DMS79 treated with DMSO at 0.1 percent for 48 hours (cell line): ENCODE measurements around the gene DOCK1.
"Not testable (repeated sequence)": the region's sequence is repeated elsewhere in the genome, so short reads cannot be mapped to it uniquely, and the experiment has no call there.

ENCODE experiments used
- DNase-seq: peaks from one replicate; lab custom pipeline; 2025; lab: John Stamatoyannopoulos, UW

Gene DOCK1

DNA sequence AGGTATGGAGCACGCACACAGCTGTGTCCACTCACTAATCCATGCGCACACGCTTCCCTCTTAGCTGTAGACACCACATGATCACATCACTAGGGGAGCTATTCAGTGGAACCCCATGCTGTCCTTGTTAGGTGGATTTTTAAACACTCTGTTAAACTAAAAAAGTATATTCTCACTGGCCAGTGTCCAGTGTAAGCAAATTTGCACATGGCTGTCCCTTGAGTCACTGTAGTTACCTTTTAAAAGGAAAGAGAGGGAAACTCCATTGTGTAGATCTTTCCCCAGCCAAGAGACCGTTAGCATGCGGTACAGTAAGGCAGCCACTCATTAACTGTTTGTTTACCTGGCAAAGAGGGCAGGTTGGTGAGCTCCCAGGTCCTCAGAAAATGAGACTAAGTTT lies 372.8 kb downstream of the DOCK1 start:
- peak; percentile 37 for DNase-seq

DNA sequence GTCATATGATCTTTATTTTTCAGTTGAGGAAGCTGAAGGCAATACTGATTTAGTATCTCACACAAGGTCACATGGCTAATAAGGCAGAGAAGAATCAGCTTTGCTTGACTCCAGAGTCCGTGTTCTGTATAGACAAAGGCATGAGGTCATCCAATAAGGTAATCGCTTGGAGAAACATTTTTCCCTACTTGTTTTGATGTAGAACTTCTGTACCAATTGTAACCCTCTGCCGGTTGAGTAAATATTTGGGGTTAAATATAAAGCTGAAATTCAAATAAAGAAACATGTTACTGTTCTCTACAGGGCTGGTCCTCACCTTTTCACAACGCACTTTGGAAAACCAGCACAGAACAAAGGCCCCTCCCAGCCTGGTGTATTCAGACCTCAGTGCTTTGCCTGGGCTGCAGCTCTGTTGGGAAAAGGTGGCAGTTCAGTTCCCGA lies 374.1 kb downstream of the DOCK1 start:
- no peak for DNase-seq

DNA sequence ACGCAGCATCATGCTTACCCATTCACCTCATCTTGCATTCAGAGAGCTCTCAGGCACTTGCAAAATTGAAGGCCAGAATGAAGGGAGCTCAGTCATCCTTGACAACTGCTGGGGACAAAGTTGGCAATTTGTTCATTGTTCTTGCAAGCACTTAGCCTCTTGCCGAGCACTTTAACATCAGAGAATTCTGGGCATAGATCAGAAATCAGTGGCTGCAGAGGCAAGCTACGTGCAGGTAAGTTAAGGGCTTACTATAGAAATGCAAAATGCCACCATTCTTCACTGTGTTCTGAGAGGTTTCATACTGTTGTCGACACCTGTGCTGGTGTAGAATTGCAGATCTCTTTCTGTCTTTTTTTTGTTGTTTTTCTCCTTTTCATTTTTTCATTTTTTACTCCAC lies 375.2 kb downstream of the DOCK1 start:
- DNase-seq, result no peak

DNA sequence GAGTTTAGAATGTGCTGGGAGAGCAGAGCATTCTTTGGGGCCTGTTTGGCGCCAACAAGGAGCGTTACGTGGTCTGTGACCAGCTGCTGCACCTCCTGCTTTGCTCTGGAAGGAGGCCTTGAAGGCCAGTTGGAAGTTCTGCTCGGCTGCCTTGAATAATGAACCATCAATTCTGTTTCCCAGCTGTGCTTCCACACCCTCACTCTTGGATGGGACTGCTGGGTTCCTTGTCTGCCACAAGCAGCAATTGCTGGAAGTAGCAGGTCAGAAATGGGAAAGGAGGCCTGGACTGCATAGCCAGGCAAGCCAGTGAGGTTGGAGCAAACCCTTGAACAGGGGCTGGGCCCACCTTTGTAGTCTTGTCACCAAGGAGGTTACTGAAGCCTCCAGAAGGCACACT lies 377.8 kb downstream of the DOCK1 start:
- no peak for DNase-seq

DNA sequence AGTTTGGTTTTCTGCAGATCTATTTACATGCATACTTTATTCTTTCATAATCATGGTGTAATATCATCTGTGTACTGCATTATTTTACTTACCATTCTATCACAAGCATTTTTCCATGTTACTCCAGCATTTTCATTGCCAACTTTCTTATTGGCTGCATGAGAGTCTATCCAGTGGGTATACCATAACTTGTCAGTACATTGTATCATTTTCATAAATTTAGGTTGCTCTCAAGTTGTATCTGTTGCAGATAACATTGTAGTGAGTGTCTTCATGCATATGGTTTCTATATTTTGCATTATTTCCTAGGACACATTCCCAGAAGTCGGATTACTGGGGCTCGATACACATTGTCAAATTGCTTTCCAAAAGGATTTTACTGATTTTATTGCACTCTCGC lies 378.3 kb downstream of the DOCK1 start:
- DNase-seq, result no peak

DNA sequence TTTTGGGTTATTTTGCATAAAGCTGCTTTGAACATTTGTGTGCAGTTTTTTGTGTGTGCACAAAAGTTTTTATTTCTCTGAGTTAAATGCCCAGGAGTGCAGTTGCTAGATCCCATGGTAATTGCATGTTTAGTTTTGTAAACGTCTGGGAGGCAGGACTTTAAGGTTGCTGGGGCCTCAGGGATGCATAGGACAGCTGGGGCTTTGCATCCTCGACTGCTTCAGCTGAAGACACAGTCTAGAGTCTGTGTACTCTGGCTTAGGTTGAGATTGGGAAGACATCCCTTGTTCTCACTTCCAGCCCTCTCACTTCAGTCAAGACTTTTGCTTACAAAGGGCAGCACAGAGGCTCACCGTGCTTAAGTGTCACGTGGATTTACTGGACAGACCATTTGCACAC lies 385.6 kb downstream of the DOCK1 start:
- no peak for DNase-seq

DNA sequence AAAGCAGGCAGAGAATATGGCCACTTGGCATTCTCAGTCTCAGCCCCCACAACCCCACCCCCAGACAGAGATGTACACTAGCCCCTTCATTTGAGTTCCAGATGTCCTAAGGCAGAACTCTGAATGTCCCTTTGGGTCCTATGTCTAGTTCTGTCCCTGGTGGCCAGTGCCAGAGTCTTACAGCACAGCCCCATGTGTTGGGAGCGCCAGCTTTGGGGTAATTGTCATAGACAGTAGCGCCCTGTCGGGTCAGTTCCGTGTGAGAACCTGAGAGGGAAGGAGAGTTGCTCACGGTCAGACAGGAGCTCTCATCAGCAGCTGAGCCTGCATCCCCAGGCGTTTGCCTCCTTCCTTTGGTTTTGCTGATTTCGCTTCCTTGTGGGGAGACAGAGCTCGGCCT lies 386.1 kb downstream of the DOCK1 start:
- DNase-seq, result no peak

DNA sequence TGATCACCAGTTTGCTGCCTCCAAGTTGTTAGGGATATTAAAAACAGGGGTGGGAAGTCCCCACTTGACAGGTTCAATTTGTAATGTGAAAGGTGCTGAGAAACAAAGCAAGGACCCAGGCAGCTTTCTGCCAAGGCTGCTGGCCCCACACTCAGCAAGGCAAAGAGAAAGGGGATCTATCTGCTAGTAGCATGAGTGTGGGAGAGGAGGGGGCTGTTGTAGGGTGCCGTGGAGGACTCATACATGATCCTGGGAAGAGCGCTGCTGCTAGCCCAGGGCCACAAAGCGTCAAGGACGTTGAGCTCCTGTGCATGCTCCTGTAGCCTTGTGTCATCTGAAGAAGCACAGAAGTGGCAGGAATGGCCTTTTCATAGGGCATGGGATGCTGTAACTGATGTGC lies 387.7 kb downstream of the DOCK1 start:
- no peak for DNase-seq

DNA sequence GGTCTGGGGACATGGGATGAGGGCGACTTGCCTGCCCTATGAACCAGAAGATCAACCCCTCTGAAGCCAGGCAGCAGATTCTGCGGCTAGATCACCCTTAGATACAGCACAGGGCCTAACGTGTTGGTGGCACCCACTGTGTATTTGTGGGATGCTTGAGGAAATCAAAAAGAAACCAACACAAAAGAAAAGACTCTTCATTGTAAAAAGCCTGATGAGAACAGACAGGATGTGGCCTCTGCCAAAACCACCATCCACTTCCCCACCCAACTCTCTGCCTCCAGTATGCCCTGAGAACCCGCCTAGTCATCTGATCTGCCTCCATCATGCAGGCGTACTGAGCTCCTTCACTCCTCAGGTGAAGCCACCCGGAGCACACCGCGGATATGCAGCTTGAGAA lies 388.4 kb downstream of the DOCK1 start:
- peak; percentile 1 for DNase-seq

DNA sequence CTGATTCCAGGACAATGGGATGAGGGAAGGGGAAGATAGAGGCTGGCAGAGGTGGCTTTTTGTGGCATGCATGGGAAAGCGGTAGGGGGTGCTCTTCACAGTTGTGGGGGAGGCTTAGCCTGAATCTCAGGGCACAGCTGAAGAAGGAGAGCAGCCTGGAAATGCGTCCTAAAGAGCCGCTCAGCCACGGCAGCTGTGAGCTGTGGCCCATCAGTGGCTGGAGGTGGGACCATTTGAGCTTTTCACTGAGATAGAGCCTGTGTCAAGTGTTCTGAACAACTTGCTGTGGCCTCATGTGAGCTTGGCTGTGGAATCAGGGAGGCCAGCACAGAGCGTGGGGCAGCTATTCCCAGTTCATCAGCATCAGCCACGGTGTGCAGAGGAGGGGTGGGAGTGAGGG lies 391.5 kb downstream of the DOCK1 start:
- no peak for DNase-seq

DNA sequence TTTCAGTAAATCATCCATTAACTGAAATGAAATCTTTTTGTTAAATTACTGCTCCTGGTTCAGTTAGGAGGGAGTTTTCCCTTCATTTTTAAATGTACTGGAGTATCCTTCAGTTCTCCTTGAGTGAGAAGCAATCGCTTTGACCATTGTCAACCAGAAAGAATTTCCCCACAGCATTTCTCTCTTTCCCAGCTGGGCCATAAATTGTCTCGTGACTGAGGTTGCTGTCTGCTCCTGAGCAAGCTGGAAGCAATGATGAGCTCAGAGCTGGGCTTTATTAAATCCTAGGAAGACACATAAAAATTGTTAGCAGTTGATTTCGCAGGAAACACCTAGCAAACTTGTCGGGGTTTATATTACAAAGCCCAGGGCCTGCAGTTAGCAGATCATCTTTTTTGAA lies 393.2 kb downstream of the DOCK1 start:
- no peak for DNase-seq

DNA sequence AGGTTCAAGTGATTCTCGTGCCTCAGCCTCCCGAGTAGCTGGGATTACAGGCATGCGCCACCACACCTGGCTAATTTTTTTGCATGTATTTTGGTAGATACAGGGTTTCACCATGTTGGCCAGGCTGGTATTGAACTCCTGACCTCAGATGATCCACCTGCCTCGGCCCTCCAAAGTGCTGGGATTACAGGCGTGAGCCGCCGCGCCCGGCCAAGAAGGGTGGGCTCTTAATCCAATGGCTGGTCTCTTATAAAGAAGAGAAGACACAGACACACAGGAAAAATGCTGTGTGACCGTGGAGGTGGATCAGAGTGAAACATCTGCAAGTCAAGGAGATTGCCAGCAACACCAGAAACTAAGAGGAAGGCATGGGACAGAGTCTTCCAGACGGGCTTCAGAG lies 394.0 kb downstream of the DOCK1 start:
- not testable (repeated sequence) for DNase-seq

DNA sequence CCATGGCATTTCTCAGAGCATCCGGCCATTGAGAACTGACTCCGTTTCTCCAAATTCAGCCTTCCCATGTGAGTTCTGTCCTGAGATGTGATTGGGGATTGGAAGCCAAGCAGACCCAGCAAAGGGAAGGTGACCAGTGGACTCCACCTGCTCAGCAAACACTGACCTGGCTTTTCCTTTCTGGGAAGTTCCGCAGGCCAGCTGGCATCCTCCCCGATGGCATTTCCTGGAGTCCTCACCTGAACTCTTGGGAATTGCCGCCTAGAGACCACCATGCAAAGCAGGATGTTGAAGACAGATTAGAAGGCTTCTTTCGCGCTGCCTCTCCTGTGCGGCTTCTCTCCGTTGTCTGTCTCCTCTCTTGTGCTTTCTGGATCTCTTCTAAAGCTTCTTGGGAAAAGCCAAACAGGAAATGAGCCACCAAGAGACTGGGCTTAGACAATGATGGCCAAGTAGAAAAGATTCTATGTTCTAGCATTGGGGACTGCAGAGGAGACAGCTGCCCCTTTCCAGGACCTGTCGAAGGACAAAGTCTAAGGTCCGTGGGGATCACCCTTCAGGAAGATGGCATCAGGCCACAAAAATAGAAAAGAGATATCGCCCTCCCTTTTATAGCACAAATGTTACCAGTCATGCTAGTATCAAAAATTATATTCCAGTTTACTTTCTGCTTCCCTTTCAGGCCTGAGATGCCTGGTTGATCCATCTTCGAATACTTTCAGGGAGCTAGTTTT lies 394.9 kb downstream of the DOCK1 start:
- no peak for DNase-seq

DNA sequence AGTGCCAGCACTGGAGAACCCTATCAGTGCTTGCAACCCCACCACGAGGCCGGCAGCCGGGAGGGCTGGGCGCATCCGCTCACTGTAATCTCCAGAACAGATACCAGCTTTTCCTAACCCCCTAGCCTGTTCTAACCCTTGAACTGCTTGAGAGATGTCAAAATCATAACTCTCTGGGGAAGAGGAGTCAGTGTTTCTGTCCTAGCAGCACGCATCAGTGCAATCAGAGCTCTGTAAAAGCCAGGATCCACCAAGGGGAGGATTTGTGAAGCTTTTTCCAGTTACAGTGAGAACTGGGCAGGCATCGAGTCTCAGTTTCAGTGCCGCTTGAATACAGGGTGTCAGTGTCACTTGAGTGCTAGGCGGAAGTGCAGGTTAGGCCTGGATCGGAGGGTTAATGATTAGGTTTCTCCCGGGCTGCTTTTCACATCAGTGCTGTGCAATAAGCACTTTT lies 395.7 kb downstream of the DOCK1 start:
- no peak for DNase-seq

DNA sequence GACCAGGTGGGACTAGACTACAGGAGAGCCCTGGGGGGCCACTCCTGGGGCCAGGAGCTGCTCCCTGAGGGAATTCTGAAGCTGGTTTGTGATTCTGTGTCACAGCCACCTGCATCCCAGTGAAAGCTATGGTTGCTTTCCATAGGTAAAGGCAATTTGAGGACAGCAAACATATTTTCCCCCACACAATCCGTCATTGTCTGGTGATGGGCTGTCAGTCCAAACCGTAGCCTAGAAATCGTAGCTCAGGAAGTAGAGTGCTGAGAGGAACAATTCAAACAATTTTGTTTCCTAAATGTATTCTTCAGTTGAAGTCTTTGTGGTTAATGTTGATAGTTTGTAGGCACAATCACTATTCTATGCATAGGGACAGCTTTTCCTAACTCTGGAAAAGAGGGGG lies 397.1 kb downstream of the DOCK1 start:
- DNase-seq, result no peak

DNA sequence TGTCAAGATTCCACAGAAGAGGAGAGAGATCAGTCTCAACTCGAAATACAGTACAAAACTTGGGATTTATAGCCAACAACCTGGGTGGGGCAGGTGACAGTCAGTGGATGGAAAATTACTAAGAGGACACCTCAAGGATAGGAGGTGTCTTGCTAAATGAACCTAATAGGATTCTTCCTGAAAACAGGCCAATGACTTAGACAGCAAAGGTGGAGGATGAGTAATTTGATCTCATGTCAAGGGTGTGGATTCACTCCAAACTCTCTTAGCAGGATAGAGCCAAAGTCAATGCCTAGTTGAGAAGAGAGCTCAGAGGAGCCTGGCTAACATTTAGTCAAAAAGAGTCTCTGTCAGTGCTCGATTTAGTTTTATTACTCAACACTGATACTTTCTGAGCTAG lies 397.9 kb downstream of the DOCK1 start:
- no peak for DNase-seq

DNA sequence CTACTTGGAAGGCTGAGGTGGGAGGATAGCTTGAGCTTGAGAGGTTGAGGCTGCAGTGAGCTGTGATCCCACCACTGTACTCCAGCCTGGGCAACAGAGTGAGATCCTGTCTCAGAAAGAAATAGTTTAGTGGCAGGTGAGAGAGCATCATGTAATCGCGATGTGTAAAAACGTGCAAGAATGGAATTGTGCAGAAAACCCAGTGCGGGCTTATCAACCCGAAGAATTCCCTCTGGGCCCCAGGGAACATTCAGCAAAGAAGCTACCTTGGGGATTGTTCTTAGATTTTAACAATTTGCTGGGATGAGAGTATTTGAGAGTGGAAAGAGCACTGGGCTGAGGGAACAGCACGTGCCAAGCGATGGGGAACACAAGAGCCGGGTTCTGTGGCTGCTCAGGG lies 398.5 kb downstream of the DOCK1 start:
- DNase-seq, result no peak

DNA sequence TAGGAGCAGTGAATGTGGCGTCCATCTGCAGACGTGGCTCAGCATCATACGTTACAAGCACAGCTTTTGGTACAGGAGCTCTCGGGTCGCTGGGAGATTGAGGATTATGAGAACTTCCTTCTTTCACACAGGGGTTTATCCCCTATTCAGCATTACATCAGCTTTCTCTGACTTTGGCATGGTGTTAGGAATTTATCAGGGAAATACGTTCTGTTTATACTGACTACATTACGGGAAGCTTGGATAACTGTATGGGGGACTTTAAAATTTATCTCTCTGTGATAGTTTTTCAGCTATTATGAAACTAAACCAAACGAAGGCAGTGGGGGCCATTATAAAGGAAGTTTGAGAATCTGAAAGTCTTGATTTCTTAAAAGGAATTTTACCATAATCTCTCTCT lies 401.3 kb downstream of the DOCK1 start:
- DNase-seq, result no peak

DNA sequence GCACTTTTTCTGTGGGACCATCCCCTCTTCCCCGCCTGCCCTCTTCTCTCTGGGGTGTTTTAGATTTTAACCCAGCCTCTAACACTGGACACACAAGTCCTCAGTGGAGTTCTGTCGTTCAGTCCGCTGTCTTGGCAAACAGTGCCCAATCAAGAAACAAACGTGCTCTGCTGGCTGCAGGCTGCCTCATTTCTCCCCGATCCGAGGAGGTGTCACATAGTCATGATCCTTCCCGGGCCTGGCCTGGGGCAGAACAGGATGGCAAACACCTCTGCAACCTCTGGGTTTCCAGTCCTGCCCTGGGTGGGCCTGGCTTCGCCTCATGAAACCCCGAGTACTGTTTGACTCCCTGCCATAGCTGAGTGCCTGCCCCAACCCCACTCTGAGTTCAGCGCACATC lies 402.1 kb downstream of the DOCK1 start:
- DNase-seq, result no peak

DNA sequence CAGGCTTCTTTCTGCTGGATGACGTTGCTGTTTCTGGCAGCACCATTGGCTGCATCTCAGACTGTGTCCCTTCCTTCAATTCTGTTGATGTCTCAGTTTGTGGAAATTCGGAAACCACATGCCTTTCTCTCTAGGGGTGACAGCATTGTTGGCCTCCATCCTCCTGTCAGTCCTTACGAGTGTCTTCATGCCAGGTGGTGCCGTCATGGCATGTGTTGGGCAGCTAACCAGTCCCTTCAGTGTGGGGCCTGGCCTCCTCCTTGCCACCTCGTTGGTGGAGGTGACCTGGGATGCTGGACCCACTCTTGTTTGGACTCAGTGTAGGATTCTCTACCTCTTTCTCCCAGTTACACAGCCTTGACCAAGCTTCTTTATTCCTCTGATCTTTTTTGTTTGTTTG lies 402.8 kb downstream of the DOCK1 start:
- no peak for DNase-seq

DNA sequence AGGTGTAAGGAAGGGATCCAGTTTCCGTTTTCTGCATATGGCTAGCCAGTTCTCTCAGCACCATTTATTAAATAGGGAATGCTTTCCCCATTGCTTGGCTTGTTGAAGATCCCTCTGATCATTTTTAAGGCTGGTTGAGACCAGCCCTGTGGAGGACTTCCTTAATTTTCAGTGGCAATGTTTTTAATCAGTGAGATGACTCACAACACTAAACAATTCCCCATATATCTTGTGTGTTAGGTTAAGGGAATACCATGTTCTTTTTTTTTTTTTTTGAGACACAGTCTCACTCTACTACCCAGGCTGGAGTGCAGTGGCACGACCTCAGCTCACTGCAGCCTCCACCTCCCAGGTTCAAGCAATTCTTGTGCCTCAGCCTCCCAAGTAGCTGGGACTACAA lies 404.4 kb downstream of the DOCK1 start:
- DNase-seq, result not testable (repeated sequence)

DNA sequence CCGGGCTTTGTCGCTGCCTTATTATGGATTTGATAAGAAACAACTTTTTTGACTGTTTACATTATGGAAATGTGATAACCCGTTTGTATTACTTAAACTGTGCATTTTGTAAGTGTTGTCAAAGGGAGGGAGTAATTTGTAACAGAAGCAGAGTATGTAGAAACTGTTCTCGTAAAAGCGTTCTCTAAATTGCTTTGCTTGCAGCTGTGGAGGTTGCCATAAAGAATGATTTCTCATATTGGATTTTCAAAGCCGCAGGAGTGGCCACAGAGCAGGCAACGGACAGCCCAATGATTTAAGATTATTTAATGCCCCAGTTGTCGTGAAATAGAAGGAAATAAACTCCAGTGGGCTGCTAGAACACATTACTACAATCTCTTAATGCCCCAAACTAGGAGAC lies 405.2 kb downstream of the DOCK1 start:
- DNase-seq, result no peak

DNA sequence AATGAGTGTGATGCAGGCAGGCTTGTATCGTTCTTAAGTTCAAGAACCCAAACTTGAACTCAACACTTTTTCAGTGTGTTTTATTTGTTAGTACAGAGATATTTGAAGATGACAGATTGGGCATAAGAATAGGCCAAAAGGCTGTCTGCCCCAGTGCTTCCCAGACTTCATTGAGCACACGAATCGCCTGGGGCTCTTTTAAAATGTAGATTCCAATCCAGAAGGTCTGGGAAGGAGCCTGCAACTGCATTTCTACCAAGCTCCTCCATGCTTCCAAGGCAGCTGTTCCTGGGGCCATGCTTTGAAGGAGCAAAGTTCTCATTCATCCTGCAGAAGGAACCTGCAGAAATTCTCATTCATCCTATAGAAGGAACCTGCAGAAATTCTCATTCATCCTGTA lies 405.7 kb downstream of the DOCK1 start:
- no peak for DNase-seq

DNA sequence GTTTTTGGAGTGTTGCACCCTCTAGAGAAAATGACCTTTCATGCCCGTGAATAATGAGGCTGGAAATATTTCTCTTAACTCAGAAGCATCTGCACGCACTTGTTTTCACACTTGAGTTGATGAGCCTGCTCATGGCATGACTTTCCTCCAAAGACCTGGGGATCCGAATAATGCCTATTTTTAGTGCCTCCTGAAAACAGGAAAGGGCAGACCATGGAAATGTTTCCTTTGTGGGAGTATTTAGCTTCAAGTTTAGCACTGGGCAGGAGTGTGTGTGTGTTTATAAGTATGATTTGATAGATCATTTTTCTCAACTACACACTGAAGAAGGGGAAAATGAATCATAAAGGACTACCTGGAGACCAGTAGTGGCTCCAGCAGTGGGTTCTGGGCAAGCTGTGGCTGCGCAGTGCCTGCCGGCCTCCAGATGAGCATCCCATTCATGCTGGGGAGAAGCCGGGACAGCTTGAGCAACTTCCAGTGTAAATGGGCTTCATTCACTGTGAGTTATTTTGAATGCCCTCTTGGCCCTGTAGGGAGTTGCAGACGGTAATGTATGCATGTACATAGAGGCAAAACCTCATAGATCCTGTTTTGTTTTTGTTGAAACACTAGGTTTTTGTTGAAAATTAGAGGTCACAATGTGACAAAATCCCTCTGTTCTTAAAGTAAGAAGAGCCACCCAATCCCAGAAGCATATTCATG lies 408.9 kb downstream of the DOCK1 start:
- peak; percentile 71 for DNase-seq
